PC-3 (cell line): ENCODE data around the gene ZBTB7B.

Source experiments
- CTCF ChIP-seq: fragments of 300-600 bp; sonication (generic); conservative IDR thresholded peaks from 2 replicates; pipeline ENCODE4 v1.5.1; 2017; ENCODE audit warnings: antibody characterized with exemption, low read depth, mild to moderate bottlenecking, low read length
- EZH2 ChIP-seq: fragments of 300-600 bp; sonication (generic); IDR thresholded peaks from one replicate; pipeline ENCODE4 v1.6.1; 2017; ENCODE audit warnings: antibody characterized with exemption, mild to moderate bottlenecking, low read length; ENCODE audit not compliant: unreplicated experiment
- EZH2phosphoT487 ChIP-seq: fragments of 300-600 bp; sonication (generic); IDR thresholded peaks from 2 replicates; pipeline ENCODE4 v1.6.1; 2018; ENCODE audit warnings: mild to moderate bottlenecking, antibody characterized with exemption, low read length, borderline replicate concordance

- TF ChIP-seq CTCF (no peak), EZH2 (no peak), EZH2phosphoT487 (no peak)
These were observed 31.8 kb upstream of the ZBTB7B start, which contains the start of gene SHC1 for GRCh38 chr1:154970631-154971340.
